Type B pancreatic cell (in vitro differentiated cells): ENCODE results near the gene GPX3. TPM values are rescaled to one million over a fixed set of nuclear protein-coding genes. Genes with fewer than 3 reads are reported as not detected.

ENCODE experiments used
- DNase-seq: peaks from one replicate; pipeline ENCODE4 v3.0.0; 2021; ENCODE audit warnings: mixed read lengths; ENCODE audit not compliant: unreplicated experiment; ENCODE audit errors: extremely low spot score
- H3K27ac Mint-ChIP-seq: 2 replicates; pipeline ENCODE4 v1.8.0; 2021; ENCODE audit warnings: mild to moderate bottlenecking, mixed read lengths
- H3K27me3 Mint-ChIP-seq: 2 replicates; pipeline ENCODE4 v1.8.0; 2021; ENCODE audit warnings: mixed read lengths
- H3K36me3 Mint-ChIP-seq: 2 replicates; pipeline ENCODE4 v1.8.0; 2021; ENCODE audit warnings: mixed read lengths
- H3K4me1 Mint-ChIP-seq: one replicate; pipeline ENCODE4 v1.8.0; 2021; ENCODE audit warnings: mixed read lengths; ENCODE audit not compliant: unreplicated experiment
- H3K4me3 Mint-ChIP-seq: 2 replicates; pipeline ENCODE4 v1.8.0; 2021; ENCODE audit warnings: mild to moderate bottlenecking, mixed read lengths
- H3K9me3 Mint-ChIP-seq: 2 replicates; pipeline ENCODE4 v1.8.0; 2021; ENCODE audit warnings: mixed read lengths
- CTCF ChIP-seq: fragments of 200-600 bp; sonication (generic); conservative IDR thresholded peaks from 2 replicates; pipeline ENCODE4 v1.5.0; 2021; ENCODE audit warnings: antibody characterized with exemption, mild to moderate bottlenecking
- total RNA-seq: library from RNA; stranded (reverse); gene quantifications from 2 replicates; pipeline ENCODE4 v1.2.1, GENCODE V29; 2021; ENCODE audit warnings: low replicate concordance

The GPX3 gene
- total RNA-seq, 1 donor from 2014 or later = 18.4 TPM

GRCh38 chr5:151033217-151033934, 13.0 kb downstream of the GPX3 start:
- H3K9me3 Mint-ChIP-seq = no peaks in the 10 kb centered on the region
- DNase-seq = no peak
- TF ChIP-seq CTCF = no peak
- no peaks in the 10 kb centered on the region for H3K4me1 Mint-ChIP-seq
- no peaks in the 10 kb centered on the region for H3K27me3 Mint-ChIP-seq
- no peak overlapping the region for H3K27ac Mint-ChIP-seq
- H3K4me3 Mint-ChIP-seq = no peak overlapping the region
- peaks cover 43% of the 10 kb centered on the region for H3K36me3 Mint-ChIP-seq

GRCh38 chr5:151034422-151035379, 14.3 kb downstream of the GPX3 start:
- H3K27ac Mint-ChIP-seq = no peak overlapping the region
- H3K27me3 Mint-ChIP-seq = no peaks in the 10 kb centered on the region
- TF ChIP-seq CTCF = no peak
- no peaks in the 10 kb centered on the region for H3K4me1 Mint-ChIP-seq
- H3K4me3 Mint-ChIP-seq = no peak overlapping the region
- H3K36me3 Mint-ChIP-seq = peaks cover 44% of the 10 kb centered on the region
- H3K9me3 Mint-ChIP-seq = no peaks in the 10 kb centered on the region
- no peak for DNase-seq

- TF ChIP-seq CTCF = no peak
- H3K4me3 Mint-ChIP-seq = no peak overlapping the region
- H3K9me3 Mint-ChIP-seq = no peaks in the 10 kb centered on the region
- DNase-seq = no peak
- no peak overlapping the region for H3K27ac Mint-ChIP-seq
- H3K4me1 Mint-ChIP-seq = no peaks in the 10 kb centered on the region
- no peaks in the 10 kb centered on the region for H3K27me3 Mint-ChIP-seq
- H3K36me3 Mint-ChIP-seq = peaks cover 37% of the 10 kb centered on the region
These were observed 16.2 kb downstream of the GPX3 start for GRCh38 chr5:151036556-151036955.

- H3K4me1 Mint-ChIP-seq = no peaks in the 10 kb centered on the region
- no peak overlapping the region for H3K27ac Mint-ChIP-seq
- H3K4me3 Mint-ChIP-seq = no peak overlapping the region
- no peaks in the 10 kb centered on the region for H3K27me3 Mint-ChIP-seq
- no peak for DNase-seq
- peaks cover 32% of the 10 kb centered on the region for H3K36me3 Mint-ChIP-seq
- TF ChIP-seq CTCF = no peak
- no peaks in the 10 kb centered on the region for H3K9me3 Mint-ChIP-seq
These were observed 17.4 kb downstream of the GPX3 start for GRCh38 chr5:151037561-151038411.

GRCh38 chr5:151038412-151038745, 18.0 kb downstream of the GPX3 start:
- no peak overlapping the region for H3K4me3 Mint-ChIP-seq

More at GRCh38 chr5:151038412-151038745, 18.0 kb downstream of the GPX3 start:
- Mint-ChIP-seq H3K27ac (no peak overlapping the region), H3K36me3 (peaks cover 33% of the 10 kb centered on the region), H3K27me3 (no peaks in the 10 kb centered on the region), H3K9me3 (no peaks in the 10 kb centered on the region), H3K4me1 (no peaks in the 10 kb centered on the region)
- no peak for TF ChIP-seq CTCF
- no peak for DNase-seq
